HG02870 (cell line): ENCODE data around the gene BCAR1.
"Not testable (repeated sequence)": the region's sequence is repeated elsewhere in the genome, so short reads cannot be mapped to it uniquely, and the experiment has no call there.

Experiments
- ATAC-seq: cut with Tn5 transposase; IDR thresholded peaks from one replicate; pipeline ENCODE4 v1.9.1; 2021; ENCODE audit warnings: mild to moderate bottlenecking, moderate library complexity; ENCODE audit not compliant: unreplicated experiment

The BCAR1 gene

GRCh38 chr16:75272629-75273028 is 21.2 kb upstream of the BCAR1 start:
- ATAC-seq = not testable (repeated sequence)

- ATAC-seq = no peak
Measured at GRCh38 chr16:75272097-75272551, 20.7 kb upstream of the BCAR1 start.

DNA sequence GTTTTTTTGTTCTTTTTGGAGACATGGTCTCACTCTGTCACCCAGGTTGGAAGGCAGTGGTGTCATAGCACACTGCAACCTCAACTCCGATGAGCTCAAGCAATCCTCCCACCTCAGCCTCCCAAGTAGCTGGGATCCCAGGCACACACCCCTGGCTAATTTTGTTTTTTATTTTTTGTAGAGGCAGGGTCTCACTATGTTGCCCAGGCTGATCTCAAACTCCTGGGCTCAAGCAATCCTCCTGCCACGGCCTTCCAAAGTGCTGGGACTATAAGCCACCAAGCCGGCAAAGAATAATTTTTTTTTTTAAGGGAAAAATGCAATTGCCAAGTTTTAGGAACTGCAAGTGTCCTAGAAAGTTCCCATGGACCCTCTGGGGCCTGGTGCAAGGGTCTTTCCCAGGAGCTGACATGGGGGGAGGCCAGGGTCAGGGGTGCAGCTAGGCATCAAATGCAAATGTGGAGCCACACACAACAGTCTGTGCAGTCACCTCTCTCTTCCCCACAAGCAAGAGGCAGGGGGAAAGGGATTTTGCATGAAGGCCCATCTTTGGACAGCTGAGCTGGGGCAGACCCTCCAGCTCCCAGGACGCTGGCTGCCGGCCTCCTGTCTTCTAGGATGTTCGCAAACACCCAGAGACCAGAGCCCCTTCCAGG is 20.1 kb upstream of the BCAR1 start:
- ATAC-seq = no peak

GRCh38 chr16:75269358-75269757 is 17.9 kb upstream of the BCAR1 start:
- not testable (repeated sequence) for ATAC-seq

- no peak for ATAC-seq
Measured at GRCh38 chr16:75267631-75268264, 16.3 kb upstream of the BCAR1 start.

DNA sequence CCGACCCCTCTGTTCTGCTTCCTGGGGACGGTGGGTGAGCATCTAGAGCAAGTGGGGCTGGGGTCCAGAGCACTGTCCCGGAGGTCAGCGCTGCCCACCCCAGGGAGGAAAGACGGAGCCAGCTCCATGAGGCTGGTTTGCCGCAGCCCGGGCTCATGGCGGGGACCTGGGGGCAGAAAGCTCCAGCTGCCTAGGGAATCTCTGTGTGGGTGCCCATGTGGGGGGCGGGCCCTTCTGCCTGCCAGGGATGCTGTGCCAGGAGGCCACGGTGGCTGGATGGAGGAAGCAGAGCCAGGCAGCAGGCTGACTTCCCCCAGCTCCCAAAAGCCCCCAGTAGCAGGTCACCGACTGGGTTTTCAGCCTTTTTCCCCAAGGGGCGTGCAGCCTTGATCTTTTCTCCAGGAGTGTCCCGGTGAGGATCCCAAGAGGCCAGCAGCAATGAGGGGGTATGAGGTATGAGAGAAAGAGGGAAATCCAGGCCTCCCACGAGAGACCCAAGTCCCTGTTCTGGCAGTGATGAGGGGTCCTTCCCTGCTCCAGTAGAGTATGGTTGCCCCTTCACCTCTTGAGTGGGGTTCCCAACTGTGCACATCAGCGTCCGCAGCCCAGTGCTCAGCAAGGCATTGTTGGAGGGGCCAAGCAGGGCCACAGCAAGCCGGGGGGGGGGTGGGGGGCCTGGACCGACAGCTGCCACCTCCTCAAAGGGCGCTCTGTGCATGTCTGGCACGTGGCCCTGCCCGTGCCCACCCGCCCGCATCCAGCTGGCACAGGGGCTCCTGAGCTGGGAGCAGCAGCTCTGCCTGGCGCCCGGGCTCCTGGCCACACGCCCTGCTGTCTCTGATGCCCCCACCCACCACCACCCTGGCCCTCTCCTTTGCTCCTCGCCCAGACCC is 15.6 kb upstream of the BCAR1 start:
- no peak for ATAC-seq

DNA sequence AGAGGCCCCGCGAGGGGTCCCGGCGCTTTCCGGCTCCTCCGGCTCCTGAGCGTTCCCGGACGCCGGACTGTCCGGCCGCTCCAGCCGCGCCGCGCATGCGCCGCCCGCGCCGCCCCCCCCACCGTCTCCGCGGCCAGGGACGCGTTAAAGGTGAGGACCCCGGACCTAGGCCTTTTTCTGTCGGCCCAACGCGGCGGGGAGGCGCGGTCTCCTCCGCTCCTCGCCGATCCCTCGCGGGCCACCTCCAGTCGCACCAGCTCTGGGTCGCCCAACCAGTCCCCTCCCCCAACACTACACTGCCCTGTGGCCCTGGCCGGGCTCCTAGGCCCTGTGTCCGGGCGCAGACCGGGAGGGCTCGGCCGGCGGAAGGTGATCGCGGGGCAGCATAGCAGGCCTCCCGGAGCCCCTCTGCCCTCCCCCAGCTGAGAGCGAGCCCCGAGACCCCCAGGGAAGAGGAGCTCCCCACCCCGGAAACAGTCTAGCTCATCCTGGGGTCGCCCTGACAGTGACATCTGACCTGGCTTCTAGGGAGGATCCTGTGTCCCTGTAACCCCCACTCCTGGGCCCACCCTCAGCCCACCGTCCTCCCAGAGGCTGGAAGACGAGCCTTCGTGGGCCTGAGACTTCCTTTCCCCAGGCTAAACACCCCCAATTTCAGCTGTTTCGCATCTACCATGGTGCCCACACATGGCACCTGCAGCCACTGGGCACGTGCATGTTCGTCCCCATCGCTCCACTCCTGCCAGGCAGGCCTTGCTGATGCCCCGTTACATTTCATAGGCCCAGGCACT is 14.7 kb upstream of the BCAR1 start:
- ATAC-seq = peak; percentile 62

- ATAC-seq = peak; percentile 22
Measured at GRCh38 chr16:75264999-75265910, 13.8 kb upstream of the BCAR1 start.

GRCh38 chr16:75264457-75264998 is 13.1 kb upstream of the BCAR1 start:
- ATAC-seq = no peak

- no peak for ATAC-seq
Measured at GRCh38 chr16:75263963-75264445, 12.6 kb upstream of the BCAR1 start.

GRCh38 chr16:75263291-75263962 is 12.0 kb upstream of the BCAR1 start:
- ATAC-seq = no peak

DNA sequence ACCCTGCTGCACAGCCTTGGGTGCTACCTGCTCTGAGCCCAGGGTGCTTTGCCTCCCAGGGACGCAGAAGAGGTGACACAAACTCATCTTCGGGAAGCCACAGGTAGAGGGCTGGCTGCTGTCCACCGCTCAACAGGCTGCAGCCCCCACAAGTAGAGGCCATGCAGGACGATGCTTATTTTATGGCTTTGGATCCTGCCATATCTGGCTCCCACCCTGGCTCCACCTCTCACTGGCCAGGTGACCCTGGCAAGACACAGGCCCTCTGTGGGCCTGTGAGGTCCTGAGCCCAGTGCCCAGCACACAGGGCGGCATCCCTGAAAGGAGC is 11.3 kb upstream of the BCAR1 start:
- no peak for ATAC-seq

DNA sequence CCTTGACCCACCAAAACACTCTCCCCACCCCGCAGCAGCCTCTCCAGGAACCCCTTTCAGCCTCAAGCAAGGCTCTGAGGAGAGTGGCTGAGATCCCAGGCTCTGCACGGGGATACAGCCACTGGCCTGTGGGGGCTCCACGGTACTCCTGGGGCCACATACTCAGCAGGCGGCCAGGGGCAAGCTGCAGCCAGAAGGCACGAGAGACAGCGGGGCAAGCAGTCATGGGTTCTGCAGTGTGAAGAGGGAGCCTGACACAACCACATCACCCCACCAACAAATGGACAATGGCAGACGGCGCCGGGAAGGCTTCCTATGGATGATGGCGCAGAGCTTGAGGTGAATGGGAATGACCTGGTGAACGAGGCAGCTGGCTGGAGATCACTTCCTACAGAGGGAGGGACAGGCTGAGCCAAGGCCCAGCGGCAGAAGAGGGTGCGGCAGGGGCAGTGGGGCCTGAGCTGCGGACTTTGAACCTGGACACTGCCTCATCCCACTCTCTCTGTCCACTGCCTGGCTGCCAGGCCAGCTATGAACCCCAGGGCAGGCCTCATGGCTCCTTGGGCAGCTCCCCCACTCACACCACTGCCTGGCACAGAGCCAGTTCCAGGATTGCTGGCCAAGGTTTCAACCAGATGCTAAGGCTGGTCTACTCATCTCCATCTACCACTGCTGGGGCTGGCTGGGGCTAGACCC is 10.8 kb upstream of the BCAR1 start:
- no peak for ATAC-seq

DNA sequence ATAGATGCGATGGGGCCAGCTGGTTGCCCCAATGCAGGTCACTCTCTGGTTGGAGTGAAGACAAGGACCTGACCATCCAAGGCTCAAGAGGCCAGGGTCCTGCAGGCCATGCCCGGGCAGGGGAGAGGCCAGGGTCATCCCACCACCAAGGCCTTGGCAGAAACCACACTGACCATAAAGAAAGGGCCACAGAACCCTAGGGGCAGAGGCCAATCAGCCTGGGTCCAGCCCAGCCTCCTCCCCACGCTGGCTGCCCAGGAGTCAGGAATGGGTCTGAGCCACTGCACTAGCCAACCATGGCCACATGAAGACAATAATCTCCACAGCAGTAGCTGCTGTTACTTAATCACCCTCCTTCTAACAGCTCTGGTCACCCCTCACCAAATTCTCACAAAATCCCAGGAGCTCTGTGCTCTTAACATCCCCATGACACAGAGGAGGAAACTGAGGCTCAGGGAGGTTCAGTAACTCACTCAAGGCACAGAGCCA is 10.2 kb upstream of the BCAR1 start:
- no peak for ATAC-seq

- ATAC-seq = no peak
Measured at GRCh38 chr16:75260851-75261589, 9.6 kb upstream of the BCAR1 start.

DNA sequence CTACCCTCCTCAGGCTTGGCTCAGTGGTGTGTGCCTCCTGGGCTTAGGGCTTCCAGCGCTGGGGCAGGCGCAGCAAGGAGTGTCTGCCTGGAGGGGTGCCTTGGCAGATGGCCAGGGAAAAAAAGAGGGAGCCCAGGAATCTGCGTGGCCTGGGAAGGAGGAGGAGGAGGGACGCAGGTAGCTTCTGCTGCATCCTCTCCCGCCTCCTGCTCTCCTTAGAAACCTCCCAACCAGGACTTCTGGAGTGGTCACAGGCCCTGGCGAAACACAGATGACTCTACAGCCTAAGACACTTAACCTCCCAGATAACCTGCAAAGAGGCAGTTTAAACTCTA is 7.3 kb upstream of the BCAR1 start:
- no peak for ATAC-seq

DNA sequence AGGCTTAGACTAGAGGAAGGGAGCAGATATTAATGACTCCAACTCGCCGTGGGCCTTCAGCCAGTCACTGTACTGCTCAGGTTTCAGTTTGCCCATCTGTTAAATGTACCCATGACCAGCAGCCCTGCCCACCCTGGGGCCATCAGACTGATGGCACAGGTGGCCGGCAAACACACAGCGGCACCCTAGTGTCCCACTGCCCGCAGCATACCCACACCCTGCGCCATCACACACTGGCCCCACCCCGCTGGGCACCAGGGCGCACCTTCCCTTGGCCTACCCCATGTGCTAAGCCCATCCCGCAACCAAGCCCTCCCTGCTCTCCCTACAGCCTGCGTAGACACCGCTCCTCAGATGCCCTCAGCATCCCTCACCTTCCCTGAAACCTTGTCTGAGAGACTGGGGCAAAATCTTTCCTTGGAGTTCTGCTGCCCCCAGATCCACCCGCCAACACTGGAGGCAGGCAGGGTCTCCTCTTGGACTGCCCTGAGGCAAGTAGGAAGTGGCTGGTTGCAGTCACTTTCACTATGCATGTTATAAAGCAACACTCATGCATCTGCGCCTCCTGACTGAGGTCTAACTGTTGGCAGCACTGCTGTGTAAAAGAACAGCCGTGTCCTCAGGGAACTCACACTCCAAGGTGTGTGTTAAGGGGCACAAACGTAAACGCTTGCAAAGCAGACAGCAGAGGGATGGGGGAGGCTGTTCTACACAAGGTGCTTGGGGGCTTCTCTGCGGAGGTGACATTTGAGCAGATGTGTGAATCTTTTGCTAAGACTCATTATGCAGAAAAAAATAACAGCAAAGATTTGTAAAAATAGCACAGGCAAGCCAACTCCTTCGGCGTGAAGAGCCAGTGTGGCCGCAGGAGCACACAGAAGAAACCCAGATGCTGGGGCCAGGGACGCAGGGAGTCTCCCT is 6.7 kb upstream of the BCAR1 start:
- ATAC-seq = no peak
